GM18511 (cell line): Measurements from ENCODE around the gene DISP1.
"Not testable (repeated sequence)": the region's sequence is repeated elsewhere in the genome, so short reads cannot be mapped to it uniquely, and the experiment has no call there.

Experiments
- ATAC-seq: cut with Tn5 transposase; IDR thresholded peaks from one replicate; pipeline ENCODE4 v1.9.1; 2021; ENCODE audit warnings: mild to moderate bottlenecking, moderate library complexity; ENCODE audit not compliant: unreplicated experiment

The DISP1 gene

GRCh38 chr1:222845763-222846162 is 30.9 kb downstream of the DISP1 start:
- ATAC-seq = no peak

- ATAC-seq = not testable (repeated sequence)
These were observed 35.7 kb downstream of the DISP1 start for GRCh38 chr1:222850550-222850949.

GRCh38 chr1:222852326-222852725 is 37.5 kb downstream of the DISP1 start:
- ATAC-seq = no peak

GRCh38 chr1:222861062-222861461 is 46.2 kb downstream of the DISP1 start:
- ATAC-seq = no peak
